Gastrocnemius medialis (tissue), 4 donors: ENCODE measurements around the gene ZNF77. TPM values are rescaled to one million over a fixed set of nuclear protein-coding genes. Genes with fewer than 3 reads are reported as not detected.
A peak's percentile ranks its signal among the peaks of the same experiment; 100 is the strongest.
"Not testable (repeated sequence)": the region's sequence is repeated elsewhere in the genome, so short reads cannot be mapped to it uniquely, and the experiment has no call there.

Source experiments
- ATAC-seq, 2 donors: fragments of 150-250 bp; one replicate each; pipeline ENCODE4 v1.9.1; 2016
- DNase-seq, 2 donors: peaks; one replicate each; pipeline ENCODE4 v3.0.0-alpha.2; 2019
- H3K27ac ChIP-seq, 4 donors: fragments of 200-600 bp; sonication (generic); 1 replicate in 1 of 4; 2 replicates in 3 of 4; pipeline ENCODE4 v1.5.1; 2016 to 2018; ENCODE audit warnings: mild to moderate bottlenecking in 2 of 4, moderate library complexity in 1 of 4
- H3K27me3 ChIP-seq, 3 donors: fragments of 200-600 bp; sonication (generic) in 2 of 3; 1 replicate in 1 of 3; 2 replicates in 2 of 3; pipeline versions ENCODE4 v1.5.1 to v1.6.0; 2016 to 2019; ENCODE audit warnings: mild to moderate bottlenecking in 1 of 3, moderate library complexity in 1 of 3
- H3K36me3 ChIP-seq, 2 donors: fragments of 200-600 bp; sonication (generic) in 1 of 2; one replicate each; pipeline ENCODE4 v1.5.1; 2017 to 2018
- H3K4me1 ChIP-seq, 2 donors: fragments of 200-600 bp; sonication (generic) in 1 of 2; one replicate each; pipeline ENCODE4 v1.5.1; 2016 to 2017; ENCODE audit warnings: mild to moderate bottlenecking in 2 of 2
- H3K4me3 ChIP-seq, 4 donors: fragments of 200-600 bp; sonication (generic) in 3 of 4; 1 replicate in 1 of 4; 2 replicates in 3 of 4; pipeline ENCODE4 v1.5.1; 2016 to 2019; ENCODE audit warnings: mild to moderate bottlenecking in 2 of 4
- H3K9me3 ChIP-seq, 3 donors: fragments of 200-600 bp; sonication (generic) in 2 of 3; 1 replicate in 1 of 3; 2 replicates in 2 of 3; pipeline ENCODE4 v1.5.1; 2016 to 2019
- POLR2A ChIP-seq, 2 donors: fragments of 450-650 bp; IDR thresholded peaks; one replicate each; pipeline ENCODE4 v1.6.1; 2017; ENCODE audit warnings: antibody characterized with exemption in 2 of 2, mild to moderate bottlenecking in 2 of 2, moderate library complexity in 2 of 2
- in situ Hi-C, 4 donors: fragments of 200-750 bp; cut with MboI; loops; one replicate each; pipeline versions ENCODE4 v1.15.0 to v1.8.0; 2017; ENCODE audit warnings: low sequenced_read_pairs in 4 of 4
- intact Hi-C: fragments of 100-400 bp; cut with DNase I; formaldehyde crosslinking; loops from one replicate; pipeline ENCODE4 v1.15.1; 2023; ENCODE audit warnings: low total_unique reads
- total RNA-seq, 4 donors: library from RNA; depleted of rRNA; stranded (reverse); fragments of >200 nt; gene quantifications; one replicate each; pipeline versions ENCODE4 v1.1.0 to v1.2.3, GENCODE V29; 2016
- TF ChIP-seq, protein P1 (sequence below), 5 experiments: fragments of 450-650 bp in 3 of 5; fragments of 200-600 bp in 2 of 5; sonication (generic) in 2 of 5; IDR thresholded peaks in 4 of 5; conservative IDR thresholded peaks in 1 of 5; 1 replicate in 4 of 5; 2 replicates in 1 of 5; pipeline ENCODE4 v1.5.1; 2016 to 2019; ENCODE audit warnings: antibody characterized with exemption in 5 of 5, mild to moderate bottlenecking in 3 of 5, moderate library complexity in 3 of 5

The ZNF77 gene
- total RNA-seq, 4 donors from 2014 or later, result 1.3 to 4.7 (median 1.5) TPM

- intact Hi-C loops (loop anchor here (5.0 kb wide), 1 partner anchor 196 kb away; the partner anchor contains the start of gene GNA11), in situ Hi-C loops (no loop called here)
- DNase-seq (no peak), ATAC-seq (no peak)
- Histone ChIP-seq H3K4me3 (no peak overlapping the region), H3K27me3 (peaks cover 0 to 5% (median 0%) of the 10 kb centered on the region in 3 donors), H3K4me1 (peaks cover 6 to 8% of the 10 kb centered on the region in 2 donors), H3K36me3 (no peaks in the 10 kb centered on the region), H3K27ac (no peak overlapping the region), H3K9me3 (no peaks in the 10 kb centered on the region)
- TF ChIP-seq POLR2A (IDR thresholded peaks at IDR 0.05), result no peak
- TF ChIP-seq, protein P1, sequence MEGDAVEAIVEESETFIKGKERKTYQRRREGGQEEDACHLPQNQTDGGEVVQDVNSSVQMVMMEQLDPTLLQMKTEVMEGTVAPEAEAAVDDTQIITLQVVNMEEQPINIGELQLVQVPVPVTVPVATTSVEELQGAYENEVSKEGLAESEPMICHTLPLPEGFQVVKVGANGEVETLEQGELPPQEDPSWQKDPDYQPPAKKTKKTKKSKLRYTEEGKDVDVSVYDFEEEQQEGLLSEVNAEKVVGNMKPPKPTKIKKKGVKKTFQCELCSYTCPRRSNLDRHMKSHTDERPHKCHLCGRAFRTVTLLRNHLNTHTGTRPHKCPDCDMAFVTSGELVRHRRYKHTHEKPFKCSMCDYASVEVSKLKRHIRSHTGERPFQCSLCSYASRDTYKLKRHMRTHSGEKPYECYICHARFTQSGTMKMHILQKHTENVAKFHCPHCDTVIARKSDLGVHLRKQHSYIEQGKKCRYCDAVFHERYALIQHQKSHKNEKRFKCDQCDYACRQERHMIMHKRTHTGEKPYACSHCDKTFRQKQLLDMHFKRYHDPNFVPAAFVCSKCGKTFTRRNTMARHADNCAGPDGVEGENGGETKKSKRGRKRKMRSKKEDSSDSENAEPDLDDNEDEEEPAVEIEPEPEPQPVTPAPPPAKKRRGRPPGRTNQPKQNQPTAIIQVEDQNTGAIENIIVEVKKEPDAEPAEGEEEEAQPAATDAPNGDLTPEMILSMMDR (IDR thresholded peaks at IDR 0.05 in 4 of 5, conservative IDR thresholded peaks at IDR 0.05 in 1 of 5), result no peak
Measured at GRCh38 chr19:2896694-2897093, 48.1 kb downstream of the ZNF77 start.

GRCh38 chr19:2890531-2890930, 54.2 kb downstream of the ZNF77 start:
- in situ Hi-C loops, H3K4me1 ChIP-seq, H3K27ac ChIP-seq, DNase-seq, intact Hi-C loops, H3K9me3 ChIP-seq, H3K4me3 ChIP-seq, H3K36me3 ChIP-seq, H3K27me3 ChIP-seq, ATAC-seq: not testable (repeated sequence)

- in situ Hi-C loops, result loop anchor here in 1 of 4 donors (10.0 kb wide), 1 partner anchor 276 kb away; no protein-coding TSS in a partner anchor
- DNase-seq (no peak), ATAC-seq (no peak)
Measured at GRCh38 chr19:2888731-2889224, 56.0 kb downstream of the ZNF77 start.

DNA sequence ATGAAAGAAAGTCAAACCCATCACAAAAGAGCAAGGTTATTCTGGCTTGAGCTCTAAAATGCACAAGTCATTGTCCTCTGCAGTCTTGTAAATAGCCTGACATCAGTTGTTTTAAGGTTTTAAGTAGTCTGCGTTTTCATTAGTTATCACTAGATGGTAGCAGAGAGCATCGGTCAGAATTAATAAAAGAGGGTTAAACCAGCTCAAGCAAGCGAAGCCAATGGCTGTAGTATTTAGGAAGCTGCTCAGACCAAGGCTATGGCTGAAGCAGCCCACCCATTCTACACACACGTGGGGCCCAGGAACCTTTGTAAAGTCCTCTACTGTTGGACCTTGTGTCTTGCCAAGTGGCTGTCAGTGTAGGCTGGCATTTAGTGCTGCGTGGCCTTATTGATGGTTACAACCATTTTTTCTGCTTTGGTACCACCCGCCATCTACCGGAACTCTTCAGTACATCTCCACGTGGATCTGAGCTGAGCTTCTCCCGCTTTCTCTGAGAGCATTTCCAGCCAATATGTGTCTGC, 57.3 kb downstream of the ZNF77 start:
- peaks cover 5 to 7% of the 10 kb centered on the region in 2 donors for H3K4me1 ChIP-seq
- TF ChIP-seq, protein P1 (IDR thresholded peaks at IDR 0.05 in 4 of 5, conservative IDR thresholded peaks at IDR 0.05 in 1 of 5), result peak; percentile 19 to 62 (median 48)
- TF ChIP-seq POLR2A (IDR thresholded peaks at IDR 0.05), result no peak
- DNase-seq, result no peak
- H3K27me3 ChIP-seq, result peaks cover 0 to 6% (median 0%) of the 10 kb centered on the region in 3 donors
- in situ Hi-C loops (loop anchor here in 1 of 4 donors (10.0 kb wide), 1 partner anchor 277 kb away; no protein-coding TSS in a partner anchor), intact Hi-C loops (loop anchor here (2.0 kb wide), 1 partner anchor 275 kb away; no protein-coding TSS in a partner anchor)
- ATAC-seq, result peak; percentile 65 to 74
- no peak overlapping the region for H3K4me3 ChIP-seq
- H3K9me3 ChIP-seq, result no peaks in the 10 kb centered on the region
- H3K36me3 ChIP-seq, result no peaks in the 10 kb centered on the region
- H3K27ac ChIP-seq, result no peak overlapping the region

More at GRCh38 chr19:2888731-2889224, 56.0 kb downstream of the ZNF77 start:
- intact Hi-C loops, result no loop called here
- peaks cover 5 to 7% of the 10 kb centered on the region in 2 donors for H3K4me1 ChIP-seq
- TF ChIP-seq, protein P1 (IDR thresholded peaks at IDR 0.05 in 4 of 5, conservative IDR thresholded peaks at IDR 0.05 in 1 of 5), result no peak
- no peak for TF ChIP-seq POLR2A (IDR thresholded peaks at IDR 0.05)
- H3K27me3 ChIP-seq, result peaks cover 0 to 6% (median 0%) of the 10 kb centered on the region in 3 donors
- peak overlapping the region in 2 of 4 donors; percentile 47 to 54 for H3K27ac ChIP-seq
- H3K36me3 ChIP-seq, result no peaks in the 10 kb centered on the region
- no peaks in the 10 kb centered on the region for H3K9me3 ChIP-seq
- peak overlapping the region in 2 of 4 donors; percentile 48 to 51 for H3K4me3 ChIP-seq

GRCh38 chr19:2885736-2886135, 59.0 kb downstream of the ZNF77 start:
- Histone ChIP-seq H3K9me3 (no peaks in the 10 kb centered on the region), H3K4me1 (peaks cover 5 to 7% of the 10 kb centered on the region in 2 donors), H3K4me3 (no peak overlapping the region), H3K36me3 (no peaks in the 10 kb centered on the region), H3K27ac (no peak overlapping the region), H3K27me3 (no peaks in the 10 kb centered on the region)
- TF ChIP-seq POLR2A (IDR thresholded peaks at IDR 0.05), result no peak
- TF ChIP-seq, protein P1 (IDR thresholded peaks at IDR 0.05 in 4 of 5, conservative IDR thresholded peaks at IDR 0.05 in 1 of 5), result no peak
- in situ Hi-C loops (loop anchor here in 1 of 4 donors (10.0 kb wide), 1 partner anchor 279 kb away; no protein-coding TSS in a partner anchor), intact Hi-C loops (loop anchor here (2.0 kb wide), 1 partner anchor 277 kb away; no protein-coding TSS in a partner anchor)
- DNase-seq, result no peak
- no peak for ATAC-seq
